ENCODE measurements around the gene BIRC5. TPM values are rescaled to one million over a fixed set of nuclear protein-coding genes. Genes with fewer than 3 reads are reported as not detected.

BIRC5 gene
- total RNA-seq, 4 donors from 2014 or later: 1.2 to 7.9 (median 3.6) TPM

DNA sequence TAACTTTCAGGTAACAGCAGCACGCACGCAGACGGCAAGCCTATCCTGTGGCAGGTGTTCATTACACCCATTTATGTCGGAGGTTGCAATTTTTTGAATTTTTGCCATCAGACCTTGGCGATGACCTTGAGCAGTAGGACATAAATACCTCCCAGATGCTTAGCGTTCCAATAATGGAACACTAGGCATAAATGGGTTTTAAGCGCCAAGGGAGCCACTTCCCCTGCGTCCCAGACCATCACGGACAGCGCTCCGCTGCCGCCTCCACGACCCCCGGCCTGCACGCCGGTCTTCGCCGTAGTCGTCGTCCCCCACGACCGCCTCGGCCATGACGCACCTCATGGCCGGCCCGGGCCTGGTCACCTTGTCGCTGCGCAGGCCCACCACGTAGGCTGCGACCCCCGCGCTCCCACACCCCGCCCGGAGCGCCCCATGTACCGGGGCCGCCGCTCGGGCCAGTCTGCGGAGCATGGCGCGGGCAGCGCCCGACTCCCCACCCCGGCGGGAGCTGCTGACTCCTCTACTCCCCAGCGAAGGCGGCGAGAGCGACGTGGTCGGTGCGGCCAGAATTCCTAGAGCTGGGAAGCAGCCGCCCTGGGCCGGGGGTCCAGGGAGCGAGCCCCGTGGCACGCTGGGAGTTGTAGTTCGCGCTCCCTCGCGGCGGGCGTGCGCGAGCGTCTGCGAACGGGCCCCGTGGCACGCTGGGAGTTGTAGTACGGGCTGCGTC lies 40.1 kb downstream of the BIRC5 start:
- intact Hi-C loops (cut with DNase I; ENCODE audit: low total_unique reads) (loop anchor here (10.0 kb wide), 1 partner anchor 139 kb away; no protein-coding TSS in a partner anchor), in situ Hi-C loops (cut with MboI; ENCODE audit: low pct_ligation_motif_present in 1 of 4, low pct_unique_long_range_greater_than_20kb in 1 of 4, low sequenced_read_pairs in 3 of 4) (no loop called here)
- TF ChIP-seq POLR2A (IDR thresholded peaks at IDR 0.05) (peak; percentile 66), POLR2AphosphoS5 (IDR thresholded peaks at IDR 0.05) (peak; percentile 49 to 79 (median 70))
- TF ChIP-seq, protein P1, sequence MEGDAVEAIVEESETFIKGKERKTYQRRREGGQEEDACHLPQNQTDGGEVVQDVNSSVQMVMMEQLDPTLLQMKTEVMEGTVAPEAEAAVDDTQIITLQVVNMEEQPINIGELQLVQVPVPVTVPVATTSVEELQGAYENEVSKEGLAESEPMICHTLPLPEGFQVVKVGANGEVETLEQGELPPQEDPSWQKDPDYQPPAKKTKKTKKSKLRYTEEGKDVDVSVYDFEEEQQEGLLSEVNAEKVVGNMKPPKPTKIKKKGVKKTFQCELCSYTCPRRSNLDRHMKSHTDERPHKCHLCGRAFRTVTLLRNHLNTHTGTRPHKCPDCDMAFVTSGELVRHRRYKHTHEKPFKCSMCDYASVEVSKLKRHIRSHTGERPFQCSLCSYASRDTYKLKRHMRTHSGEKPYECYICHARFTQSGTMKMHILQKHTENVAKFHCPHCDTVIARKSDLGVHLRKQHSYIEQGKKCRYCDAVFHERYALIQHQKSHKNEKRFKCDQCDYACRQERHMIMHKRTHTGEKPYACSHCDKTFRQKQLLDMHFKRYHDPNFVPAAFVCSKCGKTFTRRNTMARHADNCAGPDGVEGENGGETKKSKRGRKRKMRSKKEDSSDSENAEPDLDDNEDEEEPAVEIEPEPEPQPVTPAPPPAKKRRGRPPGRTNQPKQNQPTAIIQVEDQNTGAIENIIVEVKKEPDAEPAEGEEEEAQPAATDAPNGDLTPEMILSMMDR (IDR thresholded peaks at IDR 0.05): no peak
- Histone ChIP-seq H3K4me3 (peak overlapping the region; percentile 53 to 92 (median 78)), H3K27me3 (peaks cover 7% of the 10 kb centered on the region), H3K36me3 (no peaks in the 10 kb centered on the region), H3K4me1 (peaks cover 0 to 41% (median 29%) of the 10 kb centered on the region in 4 donors), H3K9me3 (no peaks in the 10 kb centered on the region), H3K27ac (peak overlapping the region; percentile 81 to 93 (median 88))
- peak; percentile 88 for DNase-seq
- 2 to 5% methylated on average over 3 to 44 of the region's 73 CpGs for WGBS, 2 donors (ENCODE audit: low coverage in 1 of 2)

DNA sequence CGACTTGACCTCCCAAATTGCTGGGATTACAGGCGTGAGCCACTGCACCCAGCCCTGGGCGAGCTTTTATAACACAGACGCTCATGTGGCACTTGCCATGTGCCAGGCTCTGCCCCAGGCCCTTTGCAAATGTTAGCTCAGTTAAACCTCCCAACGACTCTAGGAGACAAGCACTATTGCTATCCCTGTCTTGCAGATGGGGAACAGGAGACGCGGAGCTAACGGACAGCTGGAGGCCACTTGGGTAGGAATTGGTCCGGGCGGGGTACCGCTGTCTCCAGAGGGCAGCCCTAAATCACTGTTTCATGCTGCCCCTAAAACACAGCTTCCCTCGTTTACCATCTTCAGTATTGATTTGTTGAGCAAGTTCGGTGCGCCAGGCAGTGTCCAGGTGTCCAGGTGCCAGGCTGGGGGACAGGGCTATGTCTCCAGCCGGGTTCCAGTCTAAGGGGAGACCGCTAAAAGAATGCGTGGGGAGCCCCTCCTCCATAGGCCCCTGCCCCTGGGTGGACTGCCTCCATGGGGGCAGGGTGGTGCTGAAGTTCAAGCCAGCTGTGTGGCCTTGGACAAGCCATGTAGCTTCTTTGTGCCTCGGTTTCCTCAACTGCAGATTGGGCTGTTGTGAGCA lies 41.1 kb downstream of the BIRC5 start:
- Histone ChIP-seq H3K27me3 (peaks cover 5% of the 10 kb centered on the region), H3K4me1 (peaks cover 0 to 41% (median 29%) of the 10 kb centered on the region in 4 donors), H3K4me3 (no peak overlapping the region), H3K27ac (no peak overlapping the region), H3K36me3 (no peaks in the 10 kb centered on the region), H3K9me3 (no peaks in the 10 kb centered on the region)
- in situ Hi-C loops (cut with MboI; ENCODE audit: low pct_ligation_motif_present in 1 of 4, low pct_unique_long_range_greater_than_20kb in 1 of 4, low sequenced_read_pairs in 3 of 4): no loop called here
- intact Hi-C loops (cut with DNase I; ENCODE audit: low total_unique reads): loop anchor here (10.0 kb wide), 1 partner anchor 140 kb away; no protein-coding TSS in a partner anchor
- no peak for TF ChIP-seq POLR2AphosphoS5 (IDR thresholded peaks at IDR 0.05)
- no peak for TF ChIP-seq POLR2A (IDR thresholded peaks at IDR 0.05)
- TF ChIP-seq EP300 (IDR thresholded peaks at IDR 0.05; ENCODE audit: low read depth): no peak
- TF ChIP-seq, protein P1 (IDR thresholded peaks at IDR 0.05): no peak
- no peak for DNase-seq
- WGBS, 2 donors (ENCODE audit: low coverage in 1 of 2): 88% methylated on average over 17 of the region's 18 CpGs; no CpG with 5 or more reads in 1 of the 2 donors

- peaks cover 0 to 33% (median 25%) of the 10 kb centered on the region in 4 donors for H3K4me1 ChIP-seq
- peaks cover 4% of the 10 kb centered on the region for H3K27me3 ChIP-seq
- H3K4me3 ChIP-seq: no peak overlapping the region
- H3K36me3 ChIP-seq: no peaks in the 10 kb centered on the region
- TF ChIP-seq POLR2A (IDR thresholded peaks at IDR 0.05) (no peak), EP300 (IDR thresholded peaks at IDR 0.05; ENCODE audit: low read depth) (no peak), POLR2AphosphoS5 (IDR thresholded peaks at IDR 0.05) (no peak)
- TF ChIP-seq, protein P1 (IDR thresholded peaks at IDR 0.05): no peak
- in situ Hi-C loops (cut with MboI; ENCODE audit: low pct_ligation_motif_present in 1 of 4, low pct_unique_long_range_greater_than_20kb in 1 of 4, low sequenced_read_pairs in 3 of 4) (no loop called here), intact Hi-C loops (cut with DNase I; ENCODE audit: low total_unique reads) (loop anchor here (10.0 kb wide), 1 partner anchor 141 kb away; no protein-coding TSS in a partner anchor)
- H3K9me3 ChIP-seq: no peaks in the 10 kb centered on the region
- WGBS, 2 donors (ENCODE audit: low coverage in 1 of 2): 90 to 100% methylated on average over 1 to 13 of the region's 14 CpGs
- H3K27ac ChIP-seq: no peak overlapping the region
- no peak for DNase-seq
Measured at GRCh38 chr17:78255953-78256706, 42.1 kb downstream of the BIRC5 start.
